Fibroblast of lung (primary cell): ENCODE measurements around the gene SGTA.

Experiments
- CTCF ChIP-seq, 2 donors: IDR thresholded peaks in 1 of 2; conservative IDR thresholded peaks in 1 of 2; 1 replicate in 1 of 2; 2 replicates in 1 of 2; pipeline ENCODE4 v1.5.1; 2011 to 2012; ENCODE audit warnings: low read length in 2 of 2, control low read depth in 1 of 2, inconsistent platforms in 1 of 2, low read depth in 1 of 2, mild to moderate bottlenecking in 1 of 2
- EZH2 ChIP-seq: IDR thresholded peaks from 2 replicates; pipeline ENCODE4 v1.5.1; 2012; ENCODE audit warnings: low read length, control low read depth, mild to moderate bottlenecking; ENCODE audit errors: missing control alignments

- TF ChIP-seq CTCF (conservative IDR thresholded peaks at IDR 0.05 in 1 of 2, IDR thresholded peaks at IDR 0.05 in 1 of 2; ENCODE audit: low read depth in 1 of 2, low read length in 2 of 2): no peak
- no peak for TF ChIP-seq EZH2
Observed at GRCh38 chr19:2807379-2808128, 24.5 kb upstream of the SGTA start.
